HCEC 1CT (cell line): ENCODE results near the gene TFPI.

ENCODE experiments used
- DNase-seq: peaks from one replicate; pipeline ENCODE4 v3.0.0-alpha.2; 2017

The TFPI gene

DNA sequence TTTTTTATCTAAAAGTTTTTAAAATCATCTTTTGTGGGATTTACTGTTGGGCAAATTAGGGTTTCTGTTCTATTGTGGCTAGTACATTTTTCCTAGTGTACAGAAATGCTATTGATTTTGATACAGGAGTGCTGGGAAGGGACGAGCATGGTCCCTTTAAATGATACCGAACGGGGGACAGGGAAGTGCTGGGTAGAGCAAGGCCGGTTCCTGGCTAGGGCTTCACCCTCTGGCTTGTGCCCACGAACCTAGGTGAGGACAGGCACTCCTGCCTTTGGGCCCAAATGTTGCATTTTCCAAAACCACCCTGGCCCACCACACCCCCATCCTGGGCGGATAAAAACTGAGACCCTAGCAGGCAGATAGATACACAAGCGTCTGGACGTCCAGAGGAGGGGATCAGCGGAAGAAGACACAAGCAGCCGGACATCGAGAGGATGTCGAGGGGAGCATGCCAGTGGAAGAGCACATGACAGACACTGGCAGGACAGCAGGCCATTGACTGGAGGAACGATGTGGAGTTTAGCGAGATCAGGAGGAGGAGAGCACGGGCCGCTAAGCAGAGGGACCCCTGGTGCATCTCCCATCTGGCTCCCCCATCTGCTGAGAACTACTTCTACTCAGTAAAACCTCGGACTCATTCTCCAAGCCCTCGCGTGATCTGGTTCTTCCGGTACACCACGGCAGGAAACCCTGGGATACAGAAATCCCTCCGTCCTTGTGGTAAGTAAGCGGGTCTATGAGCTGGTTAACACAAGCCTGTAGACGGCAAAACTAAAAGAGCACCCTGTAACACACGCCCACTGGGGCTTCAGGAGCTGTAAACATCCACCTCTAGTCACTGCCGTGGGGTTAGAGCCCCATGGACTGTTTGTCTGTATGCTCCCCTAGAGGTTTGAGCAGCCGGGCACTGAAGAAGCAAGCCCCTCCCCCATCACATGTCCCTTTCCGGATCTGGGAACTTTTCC is 92.7 kb downstream of the TFPI start:
- no peak for DNase-seq

DNA sequence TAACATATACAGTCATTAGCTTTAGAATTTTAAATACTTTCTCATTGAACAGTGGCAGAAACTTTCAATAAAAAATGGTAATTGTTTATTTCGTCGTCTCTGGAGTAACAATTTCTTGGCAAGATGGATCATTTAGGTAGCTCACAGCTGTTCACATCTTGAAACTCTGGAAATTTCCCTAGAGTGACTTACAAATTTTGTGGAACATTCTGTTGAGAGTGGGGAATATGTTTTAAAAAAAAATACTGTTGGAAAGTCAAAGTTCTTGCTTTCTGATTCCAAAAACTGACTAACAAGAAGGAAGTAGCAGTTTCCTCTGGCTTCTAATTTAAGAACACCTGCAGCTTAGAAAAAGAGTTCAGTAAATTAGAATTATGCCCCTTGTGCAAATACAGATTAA is 95.0 kb downstream of the TFPI start:
- no peak for DNase-seq

DNA sequence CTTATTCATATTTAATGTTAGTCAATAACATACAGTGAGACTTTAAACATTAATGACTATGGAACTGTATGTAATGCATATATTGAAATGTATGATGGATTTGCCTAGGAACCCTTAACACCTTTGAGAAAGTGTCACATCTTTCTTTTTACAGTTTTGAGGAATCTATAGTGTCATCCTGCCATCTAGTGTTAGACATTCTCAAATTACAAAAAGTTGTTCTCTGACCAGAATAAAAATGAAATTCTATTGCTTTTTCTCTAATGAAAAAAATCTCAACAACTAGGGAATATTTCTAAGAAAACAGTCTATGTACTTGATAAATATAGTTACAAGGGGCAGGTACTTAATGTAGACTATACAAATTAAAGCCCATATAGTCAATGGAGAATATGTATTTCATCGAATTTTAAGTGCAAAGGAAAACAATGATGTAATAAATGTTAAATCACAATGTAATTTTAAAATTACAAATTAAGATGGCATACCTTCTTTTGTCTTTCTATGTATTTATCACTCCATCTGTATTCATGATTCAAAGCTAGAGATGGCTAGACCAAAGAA is 101.1 kb downstream of the TFPI start:
- peak; percentile 36 for DNase-seq

DNA sequence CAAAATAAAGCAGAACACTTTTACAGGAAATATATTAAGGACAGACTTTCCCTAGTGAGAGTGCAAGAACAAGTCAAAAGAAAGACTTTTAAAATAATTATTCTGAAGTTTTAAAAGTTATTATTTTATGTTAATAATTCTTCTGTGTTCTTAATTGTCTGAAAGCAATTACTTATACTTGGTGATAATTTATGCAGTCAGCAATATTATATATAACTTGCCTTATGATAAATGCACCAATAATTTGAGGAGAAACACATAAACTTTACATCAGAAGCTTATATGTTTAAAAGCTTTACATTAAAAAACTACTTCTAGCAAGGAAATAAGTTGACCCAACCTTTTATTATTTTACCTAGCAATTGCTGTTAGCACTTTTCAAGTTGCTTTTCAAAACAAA is 102.7 kb downstream of the TFPI start:
- DNase-seq: no peak

DNA sequence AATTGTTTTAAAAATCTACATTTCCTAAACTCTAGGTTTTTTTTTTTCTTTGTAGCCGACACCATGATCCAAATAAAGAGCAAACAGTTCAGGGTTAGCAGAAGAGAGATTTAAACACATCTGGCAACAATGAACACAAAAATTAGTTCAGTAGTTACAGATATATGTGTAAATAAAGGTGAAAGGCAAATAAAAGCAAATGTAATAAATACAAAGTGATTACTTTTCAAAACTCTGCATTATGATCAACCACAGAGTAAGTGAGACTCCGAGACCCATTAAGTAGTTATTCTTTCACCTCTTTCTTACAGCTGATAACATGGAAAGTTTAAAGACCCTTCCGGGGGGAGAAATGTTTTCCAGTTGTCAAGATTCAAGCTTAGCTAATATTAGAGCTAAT is 106.9 kb downstream of the TFPI start:
- DNase-seq: no peak

DNA sequence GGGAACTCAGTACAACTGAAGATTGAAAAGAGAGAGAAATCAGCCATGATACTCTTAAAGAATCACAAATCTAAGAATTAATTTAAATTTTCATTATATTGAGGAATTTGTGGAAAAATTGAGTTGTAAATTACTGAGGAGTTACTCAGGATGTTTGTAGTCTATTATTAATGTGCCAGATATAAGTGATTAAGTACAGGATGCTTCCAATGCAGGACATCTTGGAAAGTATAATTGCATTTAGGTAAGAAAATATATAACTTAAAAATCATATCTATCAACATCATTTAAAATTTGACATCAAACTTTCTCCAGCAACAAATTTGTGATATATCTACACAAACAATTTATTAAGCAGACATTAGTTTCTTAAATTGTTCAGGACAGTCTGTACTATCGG is 107.5 kb downstream of the TFPI start:
- DNase-seq: peak; percentile 11

DNA sequence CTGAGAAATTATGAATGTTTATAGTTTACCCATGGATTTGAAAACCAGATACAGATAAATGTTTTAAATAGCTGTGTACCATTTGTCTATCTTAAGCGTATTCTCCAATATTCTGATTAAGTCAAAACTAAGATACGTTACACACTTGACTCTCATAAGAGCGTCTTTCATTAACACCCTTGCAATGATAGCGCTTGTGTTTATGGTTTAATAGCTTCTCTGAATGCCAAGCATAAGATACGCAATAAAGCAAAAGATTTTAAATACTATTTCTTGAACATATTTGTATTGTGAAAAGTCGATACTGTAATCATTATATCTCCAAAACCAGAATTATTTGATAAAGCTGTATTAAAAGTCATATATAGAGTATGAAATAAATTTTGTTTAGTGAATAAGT is 109.2 kb downstream of the TFPI start:
- DNase-seq: no peak

DNA sequence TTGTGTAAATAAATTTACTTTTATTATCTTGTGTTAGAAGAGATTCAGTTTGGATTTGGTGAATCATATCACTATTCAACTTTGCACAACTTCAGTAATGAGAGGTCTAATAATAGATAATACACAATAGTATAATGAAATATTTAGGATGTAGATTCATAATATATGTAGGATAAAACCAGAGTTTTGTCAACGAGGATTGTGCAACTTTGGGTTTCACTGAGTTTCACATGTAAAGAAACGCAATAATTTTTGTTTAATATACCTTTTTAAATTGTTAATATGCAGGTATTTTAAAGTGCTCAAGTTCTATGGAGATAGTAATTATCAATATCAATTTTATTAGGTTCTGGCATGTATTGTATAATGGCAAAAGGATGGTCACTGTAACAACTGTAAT is 111.5 kb downstream of the TFPI start:
- no peak for DNase-seq

DNA sequence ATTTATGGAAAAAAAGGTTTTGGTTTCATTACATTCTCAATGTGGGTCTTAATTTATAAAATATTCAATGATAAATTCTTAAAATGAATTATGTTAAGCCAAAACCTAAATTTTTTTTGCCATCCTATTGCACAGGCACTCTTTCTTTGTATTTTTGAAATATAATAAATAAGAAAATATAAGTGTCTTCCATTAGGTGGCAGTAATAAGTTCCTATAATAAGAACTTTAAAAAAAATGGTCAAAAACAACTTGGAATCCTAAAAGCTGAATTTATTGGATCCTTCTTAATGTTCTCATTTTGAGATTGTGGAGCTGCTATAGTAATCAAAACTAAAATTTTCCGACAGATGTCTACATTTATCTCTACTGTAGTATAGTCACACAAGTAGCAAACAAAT is 111.9 kb downstream of the TFPI start:
- peak; percentile 57 for DNase-seq

DNA sequence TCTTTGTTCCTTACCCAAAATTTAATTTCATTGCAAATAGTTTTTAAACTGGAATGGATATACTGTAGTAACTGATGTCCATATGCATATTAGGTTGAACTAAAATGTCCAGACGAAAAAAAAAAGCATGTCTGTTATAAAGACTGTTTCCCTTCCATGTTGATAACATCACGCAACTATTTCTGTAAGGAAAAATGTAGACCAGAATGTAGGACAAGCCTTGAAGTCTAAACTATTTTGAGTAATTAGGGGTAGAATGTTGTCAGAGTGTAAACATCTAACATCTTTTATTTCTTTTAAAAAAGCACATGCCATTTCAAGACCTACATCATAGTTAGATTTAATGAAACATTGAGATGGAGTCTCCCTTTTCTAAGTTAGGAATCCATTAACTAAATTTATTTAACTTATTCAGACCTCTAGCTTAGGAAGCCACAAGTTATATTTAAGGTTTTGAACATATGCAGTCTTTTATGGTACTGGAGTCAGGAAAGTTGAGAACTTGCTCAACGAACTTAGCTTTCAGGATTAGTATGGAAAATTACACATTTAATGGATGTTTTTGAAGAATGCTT is 114.0 kb downstream of the TFPI start:
- no peak for DNase-seq

DNA sequence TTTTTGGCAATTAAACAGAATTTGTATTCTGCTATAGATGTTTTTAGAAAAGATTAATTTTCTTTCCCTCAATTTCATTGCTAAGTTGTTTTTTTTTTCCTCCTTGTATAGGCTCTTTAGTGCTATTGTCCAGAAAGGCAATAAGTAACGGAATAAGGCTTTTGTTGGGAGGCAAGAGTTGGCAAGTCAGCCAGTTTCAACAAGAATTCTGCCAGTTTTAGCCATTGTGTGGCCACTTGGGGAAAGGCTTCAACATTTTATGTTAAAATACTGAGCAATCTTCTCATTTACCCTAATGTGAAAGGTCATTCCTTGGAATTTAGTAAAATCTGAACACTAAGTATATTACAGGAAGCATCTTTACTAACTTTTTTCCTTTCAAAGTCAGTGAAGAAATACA is 115.8 kb downstream of the TFPI start:
- no peak for DNase-seq

DNA sequence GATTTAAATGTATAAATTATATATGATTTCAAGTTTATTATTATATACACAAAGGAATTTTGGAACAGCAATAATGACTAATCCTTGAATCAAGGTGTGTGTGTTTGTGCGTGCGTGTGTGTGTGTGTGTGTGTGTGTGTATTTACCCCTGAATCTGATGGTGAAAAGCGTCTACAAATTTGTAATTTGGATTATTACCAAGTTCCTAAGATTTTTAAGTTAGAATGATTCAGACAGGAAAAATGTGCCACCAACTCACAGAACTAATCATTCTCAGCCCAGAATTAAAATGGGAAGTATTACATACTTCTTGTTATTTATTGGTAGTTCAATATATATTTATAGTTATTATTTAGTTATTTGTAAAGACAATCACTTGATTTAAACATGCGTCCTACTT is 118.5 kb downstream of the TFPI start:
- DNase-seq: peak; percentile 42

DNA sequence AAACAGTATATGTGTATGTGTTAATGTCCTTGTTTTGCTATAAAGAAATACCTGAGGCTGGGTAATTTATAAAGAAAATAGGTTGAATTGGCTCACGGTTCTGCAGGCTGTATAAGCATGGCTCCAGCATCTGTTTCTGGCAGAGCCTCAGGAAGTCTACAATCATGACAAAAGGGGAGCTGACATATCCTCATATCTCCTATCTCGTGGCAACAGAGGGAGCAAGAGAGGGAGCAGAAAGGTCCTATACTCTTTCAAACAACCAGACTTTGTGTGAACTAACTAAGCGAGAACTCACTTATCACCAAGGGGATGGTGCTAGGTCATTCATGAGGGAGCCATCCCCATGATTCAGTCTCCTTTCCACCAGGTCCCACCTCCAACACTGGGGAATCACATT is 119.2 kb downstream of the TFPI start:
- DNase-seq: no peak

DNA sequence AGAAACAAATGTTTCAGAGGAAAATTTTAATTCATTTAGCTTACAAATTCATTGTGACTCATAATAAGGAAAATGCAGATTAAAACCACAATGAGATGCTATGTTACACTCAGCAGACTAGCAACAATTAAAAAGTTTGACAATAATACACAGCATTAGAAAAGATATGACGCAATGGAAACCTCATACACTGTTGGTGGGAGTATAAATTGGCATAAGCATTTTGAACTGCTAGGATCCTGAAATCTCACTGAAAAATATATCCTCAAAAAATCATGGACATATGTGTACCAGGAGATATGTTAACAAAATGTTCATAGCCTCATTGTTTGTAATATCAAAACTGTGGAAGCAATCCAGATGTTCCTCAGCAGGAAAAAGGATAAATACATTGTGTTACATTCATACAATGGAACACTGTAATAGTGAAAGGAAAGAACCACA is 119.9 kb downstream of the TFPI start:
- DNase-seq: peak; percentile 56

DNA sequence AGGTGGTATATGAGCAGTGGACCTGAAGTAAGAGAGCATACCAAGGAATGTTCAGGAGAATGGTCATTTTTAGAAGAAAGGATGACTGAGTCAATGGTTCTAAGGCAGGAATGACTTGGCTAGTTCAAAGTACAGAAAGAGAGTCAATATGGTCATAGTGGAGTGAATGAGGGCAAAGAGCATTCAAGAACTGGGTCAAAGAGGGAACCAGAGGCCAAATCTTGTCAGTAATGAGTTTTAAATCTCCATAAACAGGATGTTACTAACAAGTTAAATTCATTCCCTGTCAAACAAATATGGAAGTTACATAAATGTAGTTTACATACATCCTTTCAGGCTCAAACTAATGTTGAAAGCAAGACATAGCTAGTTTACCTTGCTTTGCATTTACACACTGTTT is 122.3 kb downstream of the TFPI start:
- peak; percentile 37 for DNase-seq

DNA sequence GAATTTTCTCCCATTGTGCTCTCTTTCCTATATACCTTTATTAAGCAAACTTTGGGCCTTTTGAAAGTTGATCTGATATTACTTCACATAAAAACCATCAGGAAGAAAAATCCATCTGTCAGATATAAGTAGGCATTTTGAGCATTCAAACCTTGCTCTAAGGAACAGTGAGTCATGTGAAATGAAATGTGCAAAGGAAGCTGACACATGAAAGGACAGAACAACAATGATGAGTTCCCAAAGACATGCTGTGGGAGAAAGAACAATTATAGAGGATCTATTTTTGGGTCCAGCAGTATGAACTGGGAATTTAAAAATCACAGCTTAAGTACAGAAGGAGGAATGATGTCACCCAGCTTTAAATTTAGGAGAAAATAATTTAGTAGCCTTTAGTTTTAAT is 124.2 kb downstream of the TFPI start:
- DNase-seq: peak; percentile 88

DNA sequence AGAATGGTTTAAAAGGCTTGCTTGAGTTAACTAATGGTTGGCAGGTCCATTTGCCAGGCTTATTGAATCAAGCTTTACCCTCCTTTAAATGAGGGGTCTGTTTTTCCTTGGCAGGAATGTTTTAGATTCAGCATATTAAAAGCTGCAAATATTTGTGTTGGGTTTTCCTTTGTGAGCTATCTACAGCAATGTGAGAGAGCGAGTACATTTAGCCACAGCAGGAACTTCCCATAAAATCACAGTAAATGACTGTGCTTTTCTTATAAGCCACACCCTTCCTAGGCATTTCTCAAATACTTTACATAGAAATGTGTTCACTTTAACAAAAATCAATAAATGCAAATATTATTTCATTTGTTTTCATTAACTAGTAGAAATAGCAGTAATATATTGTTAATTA is 130.1 kb downstream of the TFPI start:
- no peak for DNase-seq

DNA sequence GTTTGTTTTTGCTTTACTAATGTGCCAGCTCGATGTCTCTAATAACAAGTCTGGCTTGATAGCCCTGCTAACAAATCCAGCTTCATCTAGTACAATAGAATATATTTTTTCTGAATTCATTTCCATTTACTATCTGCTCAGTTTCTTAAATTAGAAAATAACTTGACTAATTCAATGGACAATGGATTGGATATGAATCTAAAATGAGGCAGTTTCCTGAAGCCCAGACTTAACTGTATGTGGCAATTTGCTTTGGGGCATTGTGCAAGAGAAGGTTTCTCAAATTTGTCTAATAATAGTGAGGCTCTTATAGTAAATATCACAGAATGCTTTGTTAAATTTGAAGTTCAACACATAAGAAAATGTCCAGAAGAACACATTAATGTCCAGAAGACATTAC is 132.0 kb downstream of the TFPI start:
- DNase-seq: no peak

DNA sequence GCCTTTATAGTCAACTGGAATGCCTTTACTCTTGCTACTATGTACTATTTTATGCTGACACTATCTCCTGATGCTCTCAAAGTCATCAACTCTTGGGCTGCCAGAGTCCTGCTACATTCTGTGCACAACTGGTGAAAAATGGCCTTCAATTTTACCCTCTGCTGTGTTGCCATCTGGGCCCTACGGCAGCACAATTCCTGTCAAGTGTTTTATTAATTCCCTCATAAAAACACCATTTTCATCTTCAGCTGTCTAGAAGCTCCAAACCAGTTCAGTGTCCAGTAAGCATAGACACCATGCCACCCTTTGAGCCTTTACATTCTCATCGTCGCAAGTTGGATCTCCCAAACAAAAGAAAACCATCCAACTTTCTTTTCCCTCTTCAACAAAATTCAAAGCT is 132.7 kb downstream of the TFPI start:
- DNase-seq: no peak

DNA sequence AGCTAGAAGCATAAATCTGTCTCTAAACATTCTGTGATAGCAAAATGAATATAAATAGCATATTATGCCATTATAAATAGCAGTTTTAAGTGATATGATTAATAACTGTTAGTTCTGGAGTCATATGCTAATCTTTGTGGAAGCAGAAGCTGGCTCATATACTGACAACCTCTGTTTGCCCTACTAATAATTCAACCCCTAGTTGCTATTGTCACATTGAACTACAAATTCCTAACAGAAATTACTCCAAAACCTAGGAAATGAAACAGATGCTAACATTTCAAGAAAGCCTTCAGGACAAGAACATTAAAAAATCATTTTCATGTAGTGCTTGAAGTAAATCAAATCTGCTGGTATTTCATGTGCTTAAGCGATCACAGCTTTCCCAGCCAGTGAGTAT is 134.4 kb downstream of the TFPI start:
- DNase-seq: no peak

DNA sequence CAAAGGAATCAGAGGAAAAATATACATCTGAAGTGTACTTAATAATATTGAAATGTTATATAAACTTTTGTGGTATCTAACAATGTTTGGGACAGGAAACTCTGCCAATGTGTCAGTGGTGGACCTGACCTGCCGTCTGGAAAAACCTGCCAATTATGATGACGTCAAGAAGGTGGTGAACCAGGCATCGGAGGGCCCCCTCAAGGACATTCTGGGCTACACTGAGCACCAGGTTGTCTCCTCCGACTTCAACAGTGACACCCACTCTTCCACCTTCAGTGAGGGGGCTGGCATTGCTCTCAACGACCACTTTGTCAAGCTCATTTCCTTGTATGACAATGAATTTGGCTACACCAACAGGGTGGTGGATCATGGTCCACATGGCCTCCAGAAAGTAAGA is 138.8 kb downstream of the TFPI start:
- DNase-seq: no peak
